Nephron (organoid): ENCODE results near the gene DOK7.

ENCODE experiments used
- H3K27ac Mint-ChIP-seq, 3 experiments: 2 replicates each; pipeline ENCODE4 v1.8.0; 2020; ENCODE audit warnings: mixed read lengths in 3 of 3, mild to moderate bottlenecking in 2 of 3, moderate library complexity in 1 of 3
- H3K27me3 Mint-ChIP-seq: 2 replicates; pipeline ENCODE4 v1.8.0; 2021; ENCODE audit warnings: low read depth, mild to moderate bottlenecking, moderate library complexity, mixed read lengths
- H3K36me3 Mint-ChIP-seq: 2 replicates; pipeline ENCODE4 v1.8.0; 2020; ENCODE audit warnings: low read depth, mixed read lengths
- H3K4me1 Mint-ChIP-seq: 2 replicates; pipeline ENCODE4 v1.8.0; 2020; ENCODE audit warnings: mixed read lengths
- H3K4me3 Mint-ChIP-seq, 3 experiments: 2 replicates each; pipeline ENCODE4 v1.8.0; 2020; ENCODE audit warnings: mild to moderate bottlenecking in 3 of 3, mixed read lengths in 3 of 3, moderate library complexity in 2 of 3
- H3K9me3 Mint-ChIP-seq: 2 replicates; pipeline ENCODE4 v1.8.0; 2020; ENCODE audit warnings: mixed read lengths
- CTCF ChIP-seq, 3 experiments: fragments of 200-600 bp; sonication (generic); IDR thresholded peaks; one replicate each; pipeline ENCODE4 v1.5.0; 2021; ENCODE audit warnings: antibody characterized with exemption in 3 of 3; ENCODE audit not compliant: unreplicated experiment in 3 of 3

DOK7 gene

GRCh38 chr4:3420956-3421355 lies 42.1 kb upstream of the DOK7 start:
- H3K4me3 Mint-ChIP-seq, result no peak overlapping the region
- H3K27me3 Mint-ChIP-seq, result no peaks in the 10 kb centered on the region
- peaks cover 11% of the 10 kb centered on the region for H3K4me1 Mint-ChIP-seq
- no peak for TF ChIP-seq CTCF (IDR thresholded peaks at IDR 0.05; ENCODE audit: unreplicated experiment in 3 of 3)
- H3K36me3 Mint-ChIP-seq, result peaks cover 38% of the 10 kb centered on the region
- H3K27ac Mint-ChIP-seq, result no peak overlapping the region
- no peaks in the 10 kb centered on the region for H3K9me3 Mint-ChIP-seq

GRCh38 chr4:3421470-3421869 lies 41.6 kb upstream of the DOK7 start:
- H3K9me3 Mint-ChIP-seq, result no peaks in the 10 kb centered on the region
- H3K36me3 Mint-ChIP-seq, result peaks cover 33% of the 10 kb centered on the region
- H3K27ac Mint-ChIP-seq, result no peak overlapping the region
- H3K27me3 Mint-ChIP-seq, result no peaks in the 10 kb centered on the region
- no peak for TF ChIP-seq CTCF (IDR thresholded peaks at IDR 0.05; ENCODE audit: unreplicated experiment in 3 of 3)
- no peak overlapping the region for H3K4me3 Mint-ChIP-seq
- H3K4me1 Mint-ChIP-seq, result peaks cover 6% of the 10 kb centered on the region

GRCh38 chr4:3422241-3422801 lies 40.8 kb upstream of the DOK7 start:
- H3K4me3 Mint-ChIP-seq, result no peak overlapping the region
- H3K9me3 Mint-ChIP-seq, result no peaks in the 10 kb centered on the region
- no peaks in the 10 kb centered on the region for H3K4me1 Mint-ChIP-seq

GRCh38 chr4:3422808-3423297 lies 40.3 kb upstream of the DOK7 start:
- no peak for TF ChIP-seq CTCF (IDR thresholded peaks at IDR 0.05; ENCODE audit: unreplicated experiment in 3 of 3)
- H3K4me1 Mint-ChIP-seq, result no peaks in the 10 kb centered on the region
- H3K36me3 Mint-ChIP-seq, result peaks cover 20% of the 10 kb centered on the region
- no peaks in the 10 kb centered on the region for H3K9me3 Mint-ChIP-seq
- H3K27ac Mint-ChIP-seq, result no peak overlapping the region
- H3K4me3 Mint-ChIP-seq, result no peak overlapping the region
- H3K27me3 Mint-ChIP-seq, result no peaks in the 10 kb centered on the region

More at GRCh38 chr4:3422241-3422801, 40.8 kb upstream of the DOK7 start:
- no peak for TF ChIP-seq CTCF (IDR thresholded peaks at IDR 0.05; ENCODE audit: unreplicated experiment in 3 of 3)
- Mint-ChIP-seq H3K27ac (no peak overlapping the region), H3K36me3 (peaks cover 24% of the 10 kb centered on the region), H3K27me3 (no peaks in the 10 kb centered on the region)

- no peak overlapping the region for H3K27ac Mint-ChIP-seq
- H3K4me1 Mint-ChIP-seq, result no peaks in the 10 kb centered on the region
- no peaks in the 10 kb centered on the region for H3K9me3 Mint-ChIP-seq
- H3K27me3 Mint-ChIP-seq, result no peaks in the 10 kb centered on the region
- no peak overlapping the region for H3K4me3 Mint-ChIP-seq
- TF ChIP-seq CTCF (IDR thresholded peaks at IDR 0.05; ENCODE audit: unreplicated experiment in 3 of 3), result no peak
- peaks cover 18% of the 10 kb centered on the region for H3K36me3 Mint-ChIP-seq
Observed at GRCh38 chr4:3423406-3423805, 39.7 kb upstream of the DOK7 start.

- H3K27me3 Mint-ChIP-seq, result no peaks in the 10 kb centered on the region
Observed at GRCh38 chr4:3423952-3424351, 39.2 kb upstream of the DOK7 start.

More at GRCh38 chr4:3423952-3424351, 39.2 kb upstream of the DOK7 start:
- Mint-ChIP-seq H3K36me3 (peaks cover 21% of the 10 kb centered on the region), H3K4me1 (no peaks in the 10 kb centered on the region), H3K9me3 (no peaks in the 10 kb centered on the region), H3K4me3 (no peak overlapping the region), H3K27ac (no peak overlapping the region)
- no peak for TF ChIP-seq CTCF (IDR thresholded peaks at IDR 0.05; ENCODE audit: unreplicated experiment in 3 of 3)
